Neural progenitor cell (in vitro differentiated cells): Measurements from ENCODE around the gene MEGF10.
"Not testable (repeated sequence)": the region's sequence is repeated elsewhere in the genome, so short reads cannot be mapped to it uniquely, and the experiment has no call there.

Experiments
- CTCF ChIP-seq: fragments of 200-600 bp; sonication (generic); IDR thresholded peaks from 2 replicates; pipeline ENCODE4 v1.5.1; 2017; ENCODE audit warnings: antibody characterized with exemption, mild to moderate bottlenecking
- EZH2 ChIP-seq: fragments of 200-600 bp; sonication (generic); IDR thresholded peaks from 2 replicates; pipeline ENCODE4 v1.6.1; 2017; ENCODE audit warnings: antibody characterized with exemption, mild to moderate bottlenecking, moderate library complexity
- EZH2phosphoT487 ChIP-seq: fragments of 200-600 bp; sonication (generic); IDR thresholded peaks from 2 replicates; pipeline ENCODE4 v1.6.1; 2017; ENCODE audit warnings: antibody characterized with exemption

GRCh38 chr5:127308325-127308724 lies 17.7 kb downstream of the MEGF10 start:
- TF ChIP-seq CTCF, EZH2, EZH2phosphoT487: not testable (repeated sequence)
